ENCODE data around the gene FAM163A. TPM values are rescaled to one million over a fixed set of nuclear protein-coding genes. Genes with fewer than 3 reads are reported as not detected.

Gene FAM163A
- total and polyA plus RNA-seq, 9 of the 15 experiments (the other 6 are each of a cell fraction or from before 2014, with no cell fraction given): not detected

- TF ChIP-seq UBTF (IDR thresholded peaks at IDR 0.05; ENCODE audit: borderline replicate concordance in 1 of 2, low read depth in 2 of 2, low read length in 2 of 2) (no peak), PRMT5 (CRISPR knock-in tag; IDR thresholded peaks at IDR 0.05) (no peak), MED1 (CRISPR knock-in tag; IDR thresholded peaks at IDR 0.05; ENCODE audit: borderline replicate concordance) (no peak), HCFC1 (IDR thresholded peaks at IDR 0.05; ENCODE audit: low read depth, low read length) (no peak), ZNF316 (IDR thresholded peaks at IDR 0.05) (peak; percentile 89), YBX1 (IDR thresholded peaks at IDR 0.05) (no peak)
Measured at GRCh38 chr1:179708434-179709195, 34.5 kb upstream of the FAM163A start (continued).

GRCh38 chr1:179709841-179710329, 33.2 kb upstream of the FAM163A start:
- FAIRE-seq (no peak), DNase-seq (ENCODE audit: extremely low read depth in 1 of 4, low spot score in 3 of 4) (no peak), ATAC-seq (no peak)
- Histone ChIP-seq H3K9me1 (ENCODE audit: control insufficient read depth, insufficient read depth, low read length) (no peaks in the 10 kb centered on the region), H3K4me2 (ENCODE audit: insufficient read depth, low read length) (no peak overlapping the region), H3K36me3 (ENCODE audit: control insufficient read depth, insufficient read depth, low read length) (no peaks in the 10 kb centered on the region), H3K4me3 (no peak overlapping the region), H3K9me3 (replicated peaks; ENCODE audit: control insufficient read depth, insufficient read depth, low read depth, low read length) (no peaks in the 10 kb centered on the region), H4K20me1 (replicated peaks; ENCODE audit: control insufficient read depth, insufficient read depth, low read length) (no peaks in the 10 kb centered on the region), H2AFZ (ENCODE audit: low read depth, low read length) (no peak overlapping the region), H3K9ac (ENCODE audit: insufficient read depth in 1 of 2, low read depth in 2 of 2, low read length in 2 of 2) (no peak overlapping the region), H3K4me1 (replicated peaks in 1 of 2; ENCODE audit: control insufficient read depth in 2 of 2, insufficient read depth in 2 of 2, low read length in 2 of 2) (no peaks in the 10 kb centered on the region), H3K79me2 (ENCODE audit: control insufficient read depth, insufficient read depth, low read length) (no peaks in the 10 kb centered on the region), H3K27ac (ENCODE audit: extremely low read depth, low read depth, low read length) (no peak overlapping the region), H3K27me3 (ENCODE audit: control insufficient read depth in 2 of 2, insufficient read depth in 2 of 2, low read length in 2 of 2) (peaks cover 0 to 3% of the 10 kb centered on the region in 2 experiments; a peak in 1 of 5 replicates)
- BruUV-seq (replicated peaks): no TSS peak
- ChIA-PET POLR2A (interaction anchor here (0.7 to 2.0 kb wide), 6 partner anchors 10 to 103 kb away, joined by 3 to 7 read pairs (median 4); no protein-coding TSS in a partner anchor), CTCF (ENCODE audit: low intra/inter-chr PET ratio) (interaction anchor here (0.8 to 1.5 kb wide), 2 partner anchors 100 to 469 kb away, joined by 3 to 4 read pairs; no protein-coding TSS in a partner anchor)
- TF ChIP-seq SMARCA5 (IDR thresholded peaks at IDR 0.05): no peak
- TF ChIP-seq ZBTB40 (IDR thresholded peaks at IDR 0.05): peak; percentile 74
- TF ChIP-seq ZBTB40 (CRISPR knock-in tag; IDR thresholded peaks at IDR 0.05): no peak
- intact Hi-C loops (cut with micrococcal nuclease) (loop anchor here (5.0 kb wide), 1 partner anchor 532 kb away; no protein-coding TSS in a partner anchor), in situ Hi-C loops (cut with MboI) (loop anchor here (5.0 to 10.0 kb wide), 2 partner anchors 462 to 705 kb away; no protein-coding TSS in a partner anchor)
- WGBS (ENCODE audit: insufficient coverage, low coverage, missing lambda C conversion rate): 2% methylated on average over 5 of the region's 5 CpGs
